Measurements from ENCODE around the gene KRTAP29-1. TPM values are rescaled to one million over a fixed set of nuclear protein-coding genes. Genes with fewer than 3 reads are reported as not detected.

The KRTAP29-1 gene
- total and polyA plus RNA-seq, 12 donors = not detected

DNA sequence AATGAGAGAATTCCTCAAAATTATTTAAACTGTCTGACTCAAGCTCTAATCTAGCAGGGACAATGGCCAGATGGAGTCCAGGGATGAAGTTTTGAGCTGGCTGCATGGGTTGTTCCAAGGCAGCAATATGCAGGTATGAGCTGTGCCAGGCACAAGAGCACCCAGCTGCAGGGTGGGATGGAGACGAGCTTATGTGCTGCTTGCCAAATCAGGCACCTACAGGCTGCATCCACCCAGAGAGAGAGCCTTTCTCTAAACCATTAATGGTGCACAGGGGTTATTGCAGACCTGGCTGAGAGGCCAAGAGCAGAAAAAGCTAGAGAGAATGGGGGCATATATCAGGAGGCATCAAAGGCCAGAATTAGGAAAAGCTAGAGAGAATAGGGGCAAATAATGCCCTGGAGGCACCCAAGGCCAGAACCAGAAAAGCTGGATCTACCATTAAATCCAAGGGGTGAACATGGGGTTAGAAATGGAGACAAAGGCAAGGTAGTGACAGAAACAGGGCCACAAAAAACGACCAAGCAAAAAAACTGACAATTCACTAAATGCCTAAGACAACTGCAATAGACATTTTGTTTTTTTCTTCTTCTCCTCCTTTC lies 37.0 kb upstream of the KRTAP29-1 start:
- no peaks in the 10 kb centered on the region for H3K36me3 ChIP-seq
- H3K9me3 ChIP-seq = peaks cover 0 to 14% (median 0%) of the 10 kb centered on the region in 11 donors
- no peak overlapping the region for H3K4me3 ChIP-seq
- H3K27ac ChIP-seq = peak overlapping the region in 1 of 10 donors; percentile 67
- ATAC-seq = no peak
- H3K27me3 ChIP-seq = peaks cover 0 to 26% (median 6%) of the 10 kb centered on the region in 7 donors
- 53 to 59% methylated on average over 2 of the region's 2 CpGs for WGBS, 2 donors
- intact Hi-C loops (cut with DNase I) = no loop called here
- no peak for DNase-seq
- TF ChIP-seq, protein P1, sequence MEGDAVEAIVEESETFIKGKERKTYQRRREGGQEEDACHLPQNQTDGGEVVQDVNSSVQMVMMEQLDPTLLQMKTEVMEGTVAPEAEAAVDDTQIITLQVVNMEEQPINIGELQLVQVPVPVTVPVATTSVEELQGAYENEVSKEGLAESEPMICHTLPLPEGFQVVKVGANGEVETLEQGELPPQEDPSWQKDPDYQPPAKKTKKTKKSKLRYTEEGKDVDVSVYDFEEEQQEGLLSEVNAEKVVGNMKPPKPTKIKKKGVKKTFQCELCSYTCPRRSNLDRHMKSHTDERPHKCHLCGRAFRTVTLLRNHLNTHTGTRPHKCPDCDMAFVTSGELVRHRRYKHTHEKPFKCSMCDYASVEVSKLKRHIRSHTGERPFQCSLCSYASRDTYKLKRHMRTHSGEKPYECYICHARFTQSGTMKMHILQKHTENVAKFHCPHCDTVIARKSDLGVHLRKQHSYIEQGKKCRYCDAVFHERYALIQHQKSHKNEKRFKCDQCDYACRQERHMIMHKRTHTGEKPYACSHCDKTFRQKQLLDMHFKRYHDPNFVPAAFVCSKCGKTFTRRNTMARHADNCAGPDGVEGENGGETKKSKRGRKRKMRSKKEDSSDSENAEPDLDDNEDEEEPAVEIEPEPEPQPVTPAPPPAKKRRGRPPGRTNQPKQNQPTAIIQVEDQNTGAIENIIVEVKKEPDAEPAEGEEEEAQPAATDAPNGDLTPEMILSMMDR (IDR thresholded peaks at IDR 0.05) = no peak
- H3K4me1 ChIP-seq = peaks cover 0 to 20% (median 0%) of the 10 kb centered on the region in 9 donors

DNA sequence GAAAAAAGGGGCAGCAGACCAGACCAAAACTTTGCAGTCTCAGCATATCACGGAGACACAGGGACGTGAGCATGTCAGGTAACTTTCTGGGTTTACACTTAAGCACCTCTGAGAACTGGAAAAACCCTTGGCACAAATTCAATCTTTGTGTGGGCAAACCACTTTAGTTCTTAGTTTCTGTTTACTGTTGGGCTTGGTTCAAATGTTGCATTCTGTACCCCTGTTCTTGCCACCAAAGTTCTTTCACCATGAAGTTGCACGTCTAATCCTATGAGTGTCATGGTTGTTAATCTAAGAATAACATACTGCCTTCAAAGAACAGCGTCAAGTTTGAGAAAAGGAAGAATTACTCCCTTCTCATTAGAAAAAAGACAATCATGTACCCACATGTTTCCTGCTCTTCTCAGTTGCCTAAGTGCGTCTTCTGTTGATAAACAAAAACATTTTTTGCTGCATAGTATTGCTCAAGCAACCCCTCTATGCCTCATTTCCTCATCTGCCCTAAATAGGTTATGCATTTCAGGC lies 36.4 kb upstream of the KRTAP29-1 start:
- peaks cover 0 to 30% (median 6%) of the 10 kb centered on the region in 7 donors for H3K27me3 ChIP-seq
- H3K4me3 ChIP-seq = no peak overlapping the region
- H3K27ac ChIP-seq = peak overlapping the region in 1 of 10 donors; percentile 67
- no peaks in the 10 kb centered on the region for H3K36me3 ChIP-seq
- ATAC-seq (no peak), DNase-seq (no peak)
- H3K9me3 ChIP-seq = peaks cover 0 to 14% (median 0%) of the 10 kb centered on the region in 11 donors
- H3K4me1 ChIP-seq = peaks cover 0 to 20% (median 0%) of the 10 kb centered on the region in 9 donors
- intact Hi-C loops (cut with DNase I) = no loop called here
- TF ChIP-seq, protein P1 (IDR thresholded peaks at IDR 0.05) = no peak
- WGBS, 2 donors = 43 to 52% methylated on average over 5 of the region's 5 CpGs

DNA sequence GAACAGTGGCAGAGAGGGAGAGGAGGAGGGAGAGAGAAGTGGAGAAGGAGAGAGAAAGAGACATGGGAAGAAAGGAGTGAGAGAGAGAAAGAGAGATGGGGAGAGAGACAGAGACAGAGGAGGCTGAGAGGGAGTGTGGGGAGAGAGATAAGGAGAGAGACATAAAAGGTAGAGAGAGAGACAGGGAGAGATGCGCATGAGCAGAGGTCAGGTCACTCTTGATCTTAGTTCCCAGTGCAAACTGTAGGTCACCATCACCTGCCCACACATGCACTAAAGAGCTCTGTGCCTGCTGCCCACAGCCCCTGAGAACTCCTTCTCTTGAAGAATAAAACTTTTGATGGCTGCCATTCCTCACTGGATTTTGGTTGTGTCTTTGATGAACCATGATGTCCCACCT lies 33.1 kb upstream of the KRTAP29-1 start:
- WGBS, 2 donors = 80 to 91% methylated on average over 1 of the region's 1 CpG
- Histone ChIP-seq H3K36me3 (no peaks in the 10 kb centered on the region), H3K4me1 (peaks cover 0 to 20% (median 0%) of the 10 kb centered on the region in 9 donors), H3K27me3 (peaks cover 0 to 50% (median 6%) of the 10 kb centered on the region in 7 donors), H3K4me3 (no peak overlapping the region), H3K9me3 (no peaks in the 10 kb centered on the region), H3K27ac (no peak overlapping the region)
- DNase-seq (no peak), ATAC-seq (no peak)
- TF ChIP-seq, protein P1 (IDR thresholded peaks at IDR 0.05) = no peak
- intact Hi-C loops (cut with DNase I) = no loop called here

DNA sequence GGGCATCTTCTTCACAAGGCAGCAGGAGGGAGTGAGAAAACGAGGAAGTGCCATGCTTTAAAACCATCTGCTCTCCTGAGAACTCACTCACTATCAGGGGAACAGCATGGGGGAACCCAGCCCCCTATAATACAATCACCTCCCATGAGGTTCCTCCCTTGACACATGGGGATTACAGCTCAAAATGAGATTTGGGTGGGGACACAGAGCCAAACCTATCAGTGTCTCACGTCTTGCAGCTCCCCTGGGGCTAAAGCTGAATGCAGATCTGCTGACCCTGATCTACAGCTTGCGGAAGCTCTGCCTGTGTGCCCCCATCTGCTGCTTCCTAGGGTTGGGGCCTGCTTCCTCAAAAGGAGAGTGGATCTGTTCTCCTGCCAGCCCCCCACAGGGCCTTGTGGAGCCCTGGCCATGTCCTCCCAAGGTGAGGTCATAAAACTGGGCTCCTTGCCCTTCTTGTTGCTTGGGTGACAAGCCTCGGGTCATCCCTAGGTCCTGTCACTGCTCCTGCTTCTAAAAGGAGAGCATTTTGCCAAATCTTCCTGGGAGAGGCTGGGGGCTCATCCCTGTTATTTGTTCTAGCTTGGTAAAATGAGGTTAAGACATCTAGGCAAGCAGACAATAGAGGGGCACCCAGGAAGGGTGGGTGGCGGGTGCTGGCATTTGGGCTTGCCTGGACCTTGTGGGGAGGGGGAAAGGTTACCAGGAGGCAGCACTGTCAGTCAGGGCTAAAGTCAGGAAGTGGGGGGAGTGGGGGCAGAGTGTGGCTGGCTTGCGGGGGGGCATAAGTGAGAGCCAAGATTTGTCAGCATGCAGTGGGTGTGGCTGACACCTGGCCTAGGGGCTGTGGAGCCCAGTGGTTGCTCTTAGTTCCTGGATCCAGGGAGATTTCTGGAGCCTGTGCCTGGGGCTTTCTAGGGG lies 32.0 kb upstream of the KRTAP29-1 start:
- TF ChIP-seq, protein P1 (IDR thresholded peaks at IDR 0.05) = no peak
- Histone ChIP-seq H3K4me3 (no peak overlapping the region), H3K27ac (no peak overlapping the region), H3K36me3 (no peaks in the 10 kb centered on the region), H3K4me1 (peaks cover 0 to 9% (median 0%) of the 10 kb centered on the region in 9 donors), H3K27me3 (peaks cover 0 to 41% (median 0%) of the 10 kb centered on the region in 7 donors), H3K9me3 (no peaks in the 10 kb centered on the region)
- WGBS, 2 donors = 62 to 63% methylated on average over 6 of the region's 6 CpGs
- intact Hi-C loops (cut with DNase I) = no loop called here
- ATAC-seq = no peak
- DNase-seq = no peak
